GM12891 (cell line): ENCODE data around the gene TBC1D8.

ENCODE experiments used
- PAX5 ChIP-seq: IDR thresholded peaks from 2 replicates; pipeline ENCODE4 v1.6.1; 2011; ENCODE audit warnings: low read length, moderate library complexity, mild to moderate bottlenecking; ENCODE audit not compliant: insufficient read depth, severe bottlenecking
- POLR2A ChIP-seq: IDR thresholded peaks from 2 replicates; pipeline ENCODE4 v1.6.1; 2011; ENCODE audit warnings: low read depth, low read length, control low read depth
- POLR2AphosphoS5 ChIP-seq: IDR thresholded peaks from 2 replicates; pipeline ENCODE4 v1.6.1; 2011; ENCODE audit warnings: low read depth, low read length, control low read depth
- SPI1 ChIP-seq: IDR thresholded peaks from 2 replicates; pipeline ENCODE4 v1.6.1; 2011; ENCODE audit warnings: low read depth, low read length, control low read depth
- TAF1 ChIP-seq: IDR thresholded peaks from 2 replicates; pipeline ENCODE4 v1.6.1; 2011; ENCODE audit warnings: low read depth, low read length, control low read depth

GRCh38 chr2:101160454-101160853 is 9.3 kb upstream of the TBC1D8 start:
- TF ChIP-seq POLR2A (no peak), POLR2AphosphoS5 (no peak), TAF1 (no peak), SPI1 (no peak), PAX5 (no peak)
